Erythroblast (primary cell): ENCODE measurements around the gene DIAPH2.

Experiments
- GATA1 ChIP-seq: IDR thresholded peaks from 2 replicates; pipeline ENCODE4 v1.6.1; 2011; ENCODE audit warnings: low read depth, mild to moderate bottlenecking, control low read depth, low read length, moderate library complexity
- POLR2A ChIP-seq: IDR thresholded peaks from 2 replicates; pipeline ENCODE4 v1.6.1; 2011; ENCODE audit warnings: mild to moderate bottlenecking, low read length

- TF ChIP-seq POLR2A (no peak), GATA1 (no peak)
Measured at GRCh38 chrX:97358941-97359340, 674.3 kb downstream of the DIAPH2 start.
